Mesenchymal stem cell (in vitro differentiated cells and primary cell): ENCODE measurements around the gene LAMA4.
A peak's percentile ranks its signal among the peaks of the same experiment; 100 is the strongest.

ENCODE experiments used
- DNase-seq: peaks from one replicate; pipeline ENCODE4 v3.0.0-alpha.2; 2013
- H2AFZ ChIP-seq: one replicate; pipeline ENCODE4 v1.6.1; 2013; ENCODE audit warnings: low read depth, mild to moderate bottlenecking, control low read depth, inconsistent platforms, low read length, moderate library complexity
- H2AK5ac ChIP-seq: 2 replicates; pipeline ENCODE4 v1.6.1; 2013; ENCODE audit warnings: low read length, moderate library complexity, mild to moderate bottlenecking, inconsistent platforms; ENCODE audit not compliant: severe bottlenecking
- H2BK120ac ChIP-seq: one replicate; pipeline ENCODE4 v1.6.1; 2013; ENCODE audit warnings: low read depth, mild to moderate bottlenecking, inconsistent platforms, low read length, moderate library complexity
- H2BK12ac ChIP-seq, 2 experiments: one replicate each; pipeline ENCODE4 v1.6.1; 2013; ENCODE audit warnings: inconsistent platforms in 2 of 2, low read length in 2 of 2, mild to moderate bottlenecking in 2 of 2, moderate library complexity in 2 of 2, control low read depth in 1 of 2
- H2BK15ac ChIP-seq: one replicate; pipeline ENCODE4 v1.6.1; 2013; ENCODE audit warnings: mild to moderate bottlenecking, low read depth, inconsistent platforms; ENCODE audit not compliant: poor library complexity, severe bottlenecking
- H2BK5ac ChIP-seq: 2 replicates; pipeline ENCODE4 v1.6.1; 2013; ENCODE audit warnings: low read depth, mild to moderate bottlenecking, low read length, control low read depth, inconsistent platforms; ENCODE audit not compliant: poor library complexity, severe bottlenecking
- H3K14ac ChIP-seq, 2 experiments: one replicate each; pipeline ENCODE4 v1.6.1; 2013; ENCODE audit warnings: inconsistent platforms in 2 of 2, low read length in 2 of 2, control low read depth in 1 of 2, mild to moderate bottlenecking in 1 of 2, moderate library complexity in 1 of 2
- H3K18ac ChIP-seq, 2 experiments: one replicate each; pipeline ENCODE4 v1.6.1; 2013; ENCODE audit warnings: inconsistent platforms in 2 of 2, low read length in 2 of 2, control low read depth in 1 of 2, low read depth in 1 of 2, mild to moderate bottlenecking in 1 of 2
- H3K23ac ChIP-seq, 2 experiments: one replicate each; pipeline ENCODE4 v1.6.1; 2013; ENCODE audit warnings: inconsistent platforms in 2 of 2, low read length in 2 of 2, mild to moderate bottlenecking in 2 of 2, moderate library complexity in 2 of 2, control low read depth in 1 of 2
- H3K27ac ChIP-seq: 2 replicates; pipeline ENCODE4 v1.5.1; 2013; ENCODE audit warnings: mild to moderate bottlenecking, moderate library complexity, low read length, control low read depth, inconsistent platforms; ENCODE audit not compliant: poor library complexity, severe bottlenecking
- H3K27me3 ChIP-seq, 2 experiments: 2 replicates each; pipeline versions ENCODE4 v1.6.1 to v1.7.0; 2013; ENCODE audit warnings: low read length in 2 of 2, mild to moderate bottlenecking in 2 of 2, moderate library complexity in 2 of 2, control low read depth in 1 of 2, inconsistent platforms in 1 of 2; ENCODE audit not compliant: control insufficient read depth in 1 of 2, insufficient read depth in 1 of 2
- H3K36me3 ChIP-seq, 2 experiments: 2 replicates each; pipeline versions ENCODE4 v1.6.1 to v1.7.0; 2013; ENCODE audit warnings: low read length in 2 of 2, control low read depth in 1 of 2, inconsistent platforms in 1 of 2, low read depth in 1 of 2, mild to moderate bottlenecking in 1 of 2; ENCODE audit not compliant: insufficient read depth in 2 of 2, control insufficient read depth in 1 of 2
- H3K4ac ChIP-seq, 2 experiments: one replicate each; pipeline ENCODE4 v1.6.1; 2013; ENCODE audit warnings: inconsistent platforms in 2 of 2, low read length in 2 of 2, mild to moderate bottlenecking in 2 of 2, moderate library complexity in 2 of 2, control low read depth in 1 of 2, low read depth in 1 of 2
- H3K4me1 ChIP-seq: 2 replicates; pipeline ENCODE4 v1.6.1; 2013; ENCODE audit warnings: low read depth, low read length, control low read depth; ENCODE audit not compliant: control insufficient read depth, insufficient read depth
- H3K4me2 ChIP-seq: 2 replicates; pipeline ENCODE4 v1.6.1; 2013; ENCODE audit warnings: low read length, mild to moderate bottlenecking, inconsistent platforms; ENCODE audit not compliant: poor library complexity, severe bottlenecking
- H3K4me3 ChIP-seq, 2 experiments: 2 replicates each; pipeline versions ENCODE4 v1.5.1 to v1.7.0; 2013; ENCODE audit warnings: low read length in 2 of 2, mild to moderate bottlenecking in 2 of 2, control low read depth in 1 of 2, low read depth in 1 of 2; ENCODE audit not compliant: insufficient read depth in 1 of 2
- H3K79me1 ChIP-seq: replicated peaks from 2 replicates; pipeline ENCODE4 v1.6.1; 2013; ENCODE audit warnings: mild to moderate bottlenecking, control low read depth, low read length, inconsistent platforms; ENCODE audit not compliant: poor library complexity, severe bottlenecking
- H3K9ac ChIP-seq: 2 replicates; pipeline ENCODE4 v1.7.0; 2013; ENCODE audit warnings: mild to moderate bottlenecking, low read length, moderate library complexity
- H3K9me3 ChIP-seq: 2 replicates; pipeline ENCODE4 v1.7.0; 2013; ENCODE audit warnings: mild to moderate bottlenecking, low read length; ENCODE audit not compliant: control insufficient read depth
- H4K8ac ChIP-seq: one replicate; pipeline ENCODE4 v1.6.1; 2013; ENCODE audit warnings: inconsistent platforms, mild to moderate bottlenecking, low read length, moderate library complexity
- H4K91ac ChIP-seq: one replicate; pipeline ENCODE4 v1.6.1; 2013; ENCODE audit warnings: mild to moderate bottlenecking, low read length, inconsistent platforms
- WGBS: methylation state at CpG from one replicate; pipeline ENCODE4 v1.1.7; 2013; ENCODE audit warnings: mixed read lengths; 5-methylcytosine and 5-hydroxymethylcytosine counted together

LAMA4 gene

DNA sequence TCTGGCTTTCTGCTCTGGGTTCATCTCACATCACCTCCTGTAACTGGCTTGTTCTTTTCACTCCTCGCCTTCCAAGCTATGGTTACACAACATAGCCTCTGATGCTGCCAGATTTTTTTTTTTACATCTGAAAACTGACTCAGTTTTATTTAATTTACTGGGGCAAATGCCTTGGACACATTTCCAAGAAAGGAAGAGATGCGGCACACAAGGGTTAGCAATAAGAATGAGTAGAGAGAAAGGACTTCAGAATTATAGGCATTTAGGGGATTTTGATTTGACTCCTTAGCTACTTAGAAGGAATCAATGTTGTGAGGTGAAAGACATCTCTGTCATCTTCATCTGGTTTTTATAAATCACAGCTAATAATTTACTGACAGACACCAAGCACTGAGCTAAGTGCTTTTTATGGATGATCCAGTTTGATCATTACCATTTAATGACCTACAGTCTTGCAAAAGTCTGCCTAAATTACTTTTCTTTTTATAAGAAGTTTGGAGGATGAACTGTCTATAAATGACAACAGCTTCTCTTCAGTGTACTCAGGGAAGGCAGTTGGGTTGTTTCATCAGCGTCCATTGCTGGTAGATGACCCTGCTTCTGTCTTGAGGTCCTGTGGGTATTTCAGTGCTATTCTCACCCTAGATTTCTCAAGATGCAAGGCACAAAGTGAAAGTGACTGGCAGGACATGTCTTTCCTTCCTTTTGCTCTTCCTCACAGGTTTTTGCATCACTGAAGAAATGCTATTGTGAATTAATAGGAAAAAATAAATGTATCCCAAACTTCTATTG lies 31.1 kb downstream of the LAMA4 start:
- peak overlapping the region in 1 of 2 experiments; percentile 47 for H2BK12ac ChIP-seq
- no peaks in the 10 kb centered on the region for H3K9me3 ChIP-seq
- H3K23ac ChIP-seq: no peak overlapping the region
- H3K27ac ChIP-seq: no peak overlapping the region
- no peak overlapping the region for H2BK15ac ChIP-seq
- no peaks in the 10 kb centered on the region for H3K27me3 ChIP-seq
- H4K91ac ChIP-seq: no peak overlapping the region
- no peak overlapping the region for H4K8ac ChIP-seq
- H3K4me1 ChIP-seq: peaks cover 3% of the 10 kb centered on the region
- peaks cover 0 to 19% of the 10 kb centered on the region in 2 experiments for H3K36me3 ChIP-seq
- no peaks in the 10 kb centered on the region for H3K79me1 ChIP-seq
- no peak overlapping the region for H2BK120ac ChIP-seq
- no peak overlapping the region for H3K4me2 ChIP-seq
- H3K18ac ChIP-seq: peak overlapping the region in 1 of 2 experiments; percentile 52
- H3K4ac ChIP-seq: no peak overlapping the region
- no peak overlapping the region for H3K14ac ChIP-seq
- no peak overlapping the region for H2AFZ ChIP-seq
- DNase-seq: peak; percentile 69
- H3K4me3 ChIP-seq: peak overlapping the region in 1 of 2 experiments; percentile 44
- no peak overlapping the region for H2AK5ac ChIP-seq
- 70% methylated on average over 3 of the region's 3 CpGs for WGBS
- H2BK5ac ChIP-seq: no peak overlapping the region
- H3K9ac ChIP-seq: peak overlapping the region; percentile 85

DNA sequence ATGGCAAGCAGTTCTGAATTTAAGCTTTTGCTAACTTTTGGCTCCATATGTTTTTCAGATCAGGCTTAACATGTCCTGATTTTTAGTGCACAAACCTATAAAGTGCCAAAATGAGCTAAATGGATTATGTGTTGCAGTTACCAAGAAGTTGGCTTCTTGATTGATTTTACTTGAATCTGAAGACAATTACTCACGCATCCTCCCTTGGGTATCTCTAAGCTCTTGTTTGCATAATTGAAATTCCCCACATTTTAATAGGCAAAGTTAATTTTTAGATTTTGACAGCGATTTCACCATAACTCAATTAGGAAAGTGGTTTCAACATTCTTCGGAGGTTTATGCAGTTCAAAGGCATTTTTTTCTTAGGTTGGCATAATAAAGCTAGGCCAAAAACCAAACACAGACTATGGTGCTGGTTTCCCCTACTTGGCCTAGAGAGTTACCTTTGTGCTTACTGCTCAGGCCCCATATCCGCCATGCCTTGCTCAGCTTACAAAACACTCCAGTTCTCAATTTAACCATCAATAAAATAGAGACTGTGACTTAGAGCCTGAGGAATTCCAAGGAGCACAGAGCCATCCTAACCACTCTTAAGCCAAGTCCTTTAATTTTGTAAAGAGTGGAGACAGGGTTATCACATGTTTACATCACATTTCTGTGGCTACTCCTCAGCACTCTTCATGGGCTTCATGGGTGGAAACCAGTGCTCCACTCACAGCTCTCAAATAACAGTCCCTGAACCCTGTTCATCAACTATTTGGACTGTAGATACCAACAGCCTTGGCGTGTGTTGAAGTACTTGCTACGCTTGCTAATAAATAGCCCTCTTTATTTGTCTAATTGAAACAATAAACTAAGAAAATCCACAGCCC lies 32.1 kb downstream of the LAMA4 start:
- 33% methylated on average over 2 of the region's 6 CpGs for WGBS
- no peak overlapping the region for H2AK5ac ChIP-seq
- no peak overlapping the region for H3K23ac ChIP-seq

DNA sequence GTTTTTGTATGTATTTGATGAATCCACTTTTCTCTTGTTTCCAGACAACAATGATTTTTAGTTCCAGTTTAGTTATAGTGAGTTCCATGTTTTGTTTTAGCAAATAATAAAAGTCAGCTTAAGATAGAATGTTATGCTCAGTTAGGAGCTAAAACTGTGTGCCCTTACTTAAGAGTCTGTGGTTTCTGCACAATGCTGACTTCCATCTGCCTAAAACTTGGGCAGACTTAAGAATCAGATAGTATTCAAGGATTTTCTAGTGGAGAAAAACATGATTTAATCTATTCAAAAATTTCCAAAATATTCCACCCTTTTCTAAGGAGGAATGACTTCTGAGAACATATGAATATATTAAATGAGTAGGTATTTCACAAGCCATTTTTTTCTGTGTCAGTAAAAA lies 32.8 kb downstream of the LAMA4 start:
- no peak for DNase-seq
- no peak overlapping the region for H3K27ac ChIP-seq
- no peak overlapping the region for H2BK5ac ChIP-seq
- H3K4me3 ChIP-seq: no peak overlapping the region
- no peaks in the 10 kb centered on the region for H3K27me3 ChIP-seq
- H3K4me2 ChIP-seq: no peak overlapping the region
- peaks cover 0 to 16% of the 10 kb centered on the region in 2 experiments for H3K36me3 ChIP-seq
- peaks cover 3% of the 10 kb centered on the region for H3K4me1 ChIP-seq
- no peak overlapping the region for H4K8ac ChIP-seq
- no peak overlapping the region for H2BK120ac ChIP-seq
- H3K9ac ChIP-seq: peak overlapping the region; percentile 85
- no peak overlapping the region for H3K4ac ChIP-seq
- no peak overlapping the region for H2AK5ac ChIP-seq
- no peaks in the 10 kb centered on the region for H3K9me3 ChIP-seq
- no peak overlapping the region for H2BK15ac ChIP-seq
- H3K23ac ChIP-seq: no peak overlapping the region
- no peak overlapping the region for H2BK12ac ChIP-seq
- H3K79me1 ChIP-seq: no peaks in the 10 kb centered on the region
- H4K91ac ChIP-seq: no peak overlapping the region
- H3K18ac ChIP-seq: no peak overlapping the region
- no peak overlapping the region for H2AFZ ChIP-seq
- no peak overlapping the region for H3K14ac ChIP-seq

More for the DNA sequence above, 32.1 kb downstream of the LAMA4 start:
- H4K91ac ChIP-seq: no peak overlapping the region
- H2BK120ac ChIP-seq: no peak overlapping the region
- no peak overlapping the region for H2AFZ ChIP-seq
- no peak overlapping the region for H2BK15ac ChIP-seq
- H2BK5ac ChIP-seq: no peak overlapping the region
- H3K9me3 ChIP-seq: no peaks in the 10 kb centered on the region
- H2BK12ac ChIP-seq: no peak overlapping the region
- no peak overlapping the region for H3K4me2 ChIP-seq
- H3K36me3 ChIP-seq: peaks cover 0 to 15% of the 10 kb centered on the region in 2 experiments
- peak overlapping the region in 1 of 2 experiments; percentile 43 for H3K18ac ChIP-seq
- peak overlapping the region in 1 of 2 experiments; percentile 37 for H3K4me3 ChIP-seq
- no peak overlapping the region for H4K8ac ChIP-seq
- no peak overlapping the region for H3K14ac ChIP-seq
- H3K27ac ChIP-seq: no peak overlapping the region
- H3K27me3 ChIP-seq: no peaks in the 10 kb centered on the region
- peaks cover 3% of the 10 kb centered on the region for H3K4me1 ChIP-seq
- no peak overlapping the region for H3K4ac ChIP-seq
- H3K9ac ChIP-seq: peak overlapping the region; percentile 85
- no peaks in the 10 kb centered on the region for H3K79me1 ChIP-seq
- peak; percentile 78 for DNase-seq

DNA sequence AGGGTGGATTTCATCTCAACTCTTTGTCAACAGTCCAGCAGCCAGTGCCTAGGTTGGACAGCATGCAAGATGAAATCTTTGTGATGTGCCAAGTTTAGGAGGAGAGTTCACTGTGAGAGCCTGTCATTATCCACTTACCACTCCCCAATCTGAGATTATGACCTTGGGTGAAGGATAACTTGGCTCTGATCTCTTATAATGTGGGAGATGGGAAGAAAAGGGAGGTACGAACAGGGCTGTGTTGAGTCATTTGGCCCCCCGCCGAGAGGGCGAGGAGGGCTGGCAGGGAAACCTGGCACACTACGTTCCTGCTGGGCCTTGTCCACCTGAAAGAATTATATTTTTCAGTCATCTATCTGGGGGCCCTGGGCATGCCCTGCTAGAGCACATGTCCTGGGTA lies 35.8 kb downstream of the LAMA4 start:
- no peak overlapping the region for H2AK5ac ChIP-seq
- DNase-seq: no peak
- peak overlapping the region; percentile 49 for H2BK120ac ChIP-seq
- H4K8ac ChIP-seq: no peak overlapping the region
- H3K4me3 ChIP-seq: no peak overlapping the region
- no peak overlapping the region for H3K23ac ChIP-seq
- H3K18ac ChIP-seq: peak overlapping the region; percentile 48 to 70
- H3K14ac ChIP-seq: peak overlapping the region in 1 of 2 experiments; percentile 41
- no peaks in the 10 kb centered on the region for H3K27me3 ChIP-seq
- H2BK12ac ChIP-seq: peak overlapping the region in 1 of 2 experiments; percentile 42
- no peak overlapping the region for H2AFZ ChIP-seq
- WGBS: 86% methylated on average over 5 of the region's 5 CpGs
- H3K4me2 ChIP-seq: no peak overlapping the region
- no peak overlapping the region for H3K27ac ChIP-seq
- no peak overlapping the region for H4K91ac ChIP-seq
- peaks cover 6% of the 10 kb centered on the region for H3K4me1 ChIP-seq
- H3K4ac ChIP-seq: no peak overlapping the region
- H3K79me1 ChIP-seq: no peaks in the 10 kb centered on the region
- no peaks in the 10 kb centered on the region for H3K9me3 ChIP-seq
- peak overlapping the region; percentile 1 for H3K9ac ChIP-seq
- H3K36me3 ChIP-seq: peaks cover 0 to 32% of the 10 kb centered on the region in 2 experiments
- H2BK5ac ChIP-seq: peak overlapping the region; percentile 12
- H2BK15ac ChIP-seq: peak overlapping the region; percentile 28
